VCaP (cell line): Measurements from ENCODE around the gene WHAMM.
"Not testable (repeated sequence)": the region's sequence is repeated elsewhere in the genome, so short reads cannot be mapped to it uniquely, and the experiment has no call there.

Source experiments
- H3K27ac ChIP-seq: fragments of 450-650 bp; 2 replicates; pipeline ENCODE4 v1.5.1; 2017
- CTCF ChIP-seq: fragments of 450-650 bp; conservative IDR thresholded peaks from 2 replicates; pipeline ENCODE4 v1.5.1; 2017; ENCODE audit warnings: mild to moderate bottlenecking, moderate library complexity

Gene WHAMM

GRCh38 chr15:82810890-82811426, 1.5 kb downstream of the WHAMM start:
- TF ChIP-seq CTCF = no peak
- peak overlapping the region; percentile 95 for H3K27ac ChIP-seq

- H3K27ac ChIP-seq = no peak overlapping the region
- no peak for TF ChIP-seq CTCF
Measured at GRCh38 chr15:82812994-82813393, 3.6 kb downstream of the WHAMM start.

- no peak overlapping the region for H3K27ac ChIP-seq
- TF ChIP-seq CTCF = no peak
Measured at GRCh38 chr15:82820128-82820527, 10.7 kb downstream of the WHAMM start.

- not testable (repeated sequence) for H3K27ac ChIP-seq
Measured at GRCh38 chr15:82821396-82821795, 12.0 kb downstream of the WHAMM start.

GRCh38 chr15:82821851-82822250, 12.4 kb downstream of the WHAMM start:
- not testable (repeated sequence) for H3K27ac ChIP-seq

DNA sequence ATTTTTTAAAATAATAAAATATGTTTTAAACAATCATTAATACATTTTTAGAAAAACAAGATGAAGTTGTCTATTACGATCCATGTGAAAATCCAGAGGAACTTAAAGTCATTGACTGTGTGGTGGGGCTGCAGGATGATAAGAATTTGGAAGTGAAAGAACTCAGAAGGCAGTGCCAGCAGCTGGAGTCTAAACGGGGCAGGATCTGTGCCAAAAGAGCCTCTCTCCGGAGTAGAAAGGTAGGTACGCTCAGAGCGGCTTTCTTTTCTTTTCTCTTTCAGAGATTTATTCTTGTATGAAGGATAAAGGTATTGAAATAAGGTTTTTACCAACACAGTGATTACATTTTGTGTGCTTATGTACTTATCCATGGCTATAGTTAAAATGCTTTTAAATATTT, 13.6 kb downstream of the WHAMM start:
- H3K27ac ChIP-seq = no peak overlapping the region
- TF ChIP-seq CTCF = no peak

DNA sequence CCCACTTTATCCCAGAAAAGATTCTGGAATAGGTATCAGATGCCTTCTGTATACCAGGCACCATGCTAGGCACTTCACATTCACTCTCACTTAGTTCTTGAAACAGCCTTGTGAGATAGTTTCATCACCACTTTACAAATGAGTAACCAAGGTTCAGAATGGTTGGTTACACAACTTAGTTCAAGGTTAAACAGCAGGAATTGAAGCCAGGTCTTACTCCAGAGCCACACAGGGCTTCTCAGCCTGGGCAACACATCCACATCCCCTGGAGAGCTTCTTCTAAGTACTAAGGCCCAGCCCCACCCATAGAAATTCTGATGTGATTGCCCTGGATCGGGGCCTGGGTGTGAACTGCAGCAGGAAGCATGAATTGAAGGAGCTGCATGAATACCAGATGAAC, 18.6 kb downstream of the WHAMM start:
- TF ChIP-seq CTCF = no peak
- H3K27ac ChIP-seq = no peak overlapping the region

GRCh38 chr15:82829234-82829633, 19.8 kb downstream of the WHAMM start:
- H3K27ac ChIP-seq = no peak overlapping the region
- no peak for TF ChIP-seq CTCF
